ENCODE data around the gene PTPRG.

PTPRG gene

GRCh38 chr3:61730056-61730455, 168.7 kb downstream of the PTPRG start:
- Histone ChIP-seq H3K27ac (ENCODE audit: low read length) (no peak overlapping the region), H4K20me1 (ENCODE audit: insufficient read depth, low read length) (no peaks in the 10 kb centered on the region), H2AFZ (ENCODE audit: low read depth, low read length) (peak overlapping the region; percentile 9; the same call in 1 of the 2 replicates), H3K4me2 (ENCODE audit: low read length) (peak overlapping the region; percentile 40), H3K4me3 (ENCODE audit: low read length) (no peak overlapping the region), H3K27me3 (ENCODE audit: low read depth, low read length) (no peaks in the 10 kb centered on the region), H3K36me3 (replicated peaks; ENCODE audit: low read depth, low read length) (no peaks in the 10 kb centered on the region), H3K79me2 (ENCODE audit: low read length) (peaks cover 29% of the 10 kb centered on the region), H3K9me3 (ENCODE audit: insufficient read depth, low read length) (no peaks in the 10 kb centered on the region), H3K9ac (ENCODE audit: low read length) (no peak overlapping the region), H3K4me1 (ENCODE audit: low read length) (peaks cover 66% of the 10 kb centered on the region)
- no peak for TF ChIP-seq CTCF (IDR thresholded peaks at IDR 0.05; ENCODE audit: low read depth, low read length)
- no peak for TF ChIP-seq EZH2phosphoT487 (IDR thresholded peaks at IDR 0.05; ENCODE audit: low read depth)

GRCh38 chr3:61730577-61731231, 169.3 kb downstream of the PTPRG start:
- no peak overlapping the region for H3K9ac ChIP-seq (ENCODE audit: low read length)
- H4K20me1 ChIP-seq (ENCODE audit: insufficient read depth, low read length): no peaks in the 10 kb centered on the region
- H2AFZ ChIP-seq (ENCODE audit: low read depth, low read length): no peak overlapping the region
- no peaks in the 10 kb centered on the region for H3K27me3 ChIP-seq (ENCODE audit: low read depth, low read length)
- no peaks in the 10 kb centered on the region for H3K9me3 ChIP-seq (ENCODE audit: insufficient read depth, low read length)
- H3K4me3 ChIP-seq (ENCODE audit: low read length): no peak overlapping the region
- peaks cover 62% of the 10 kb centered on the region for H3K4me1 ChIP-seq (ENCODE audit: low read length)
- no peak overlapping the region for H3K27ac ChIP-seq (ENCODE audit: low read length)
- H3K4me2 ChIP-seq (ENCODE audit: low read length): peak overlapping the region; percentile 40; the same call in 1 of the 2 replicates
- H3K36me3 ChIP-seq (replicated peaks; ENCODE audit: low read depth, low read length): no peaks in the 10 kb centered on the region
- TF ChIP-seq EZH2phosphoT487 (IDR thresholded peaks at IDR 0.05; ENCODE audit: low read depth): no peak
- TF ChIP-seq CTCF (IDR thresholded peaks at IDR 0.05; ENCODE audit: low read depth, low read length): no peak
- H3K79me2 ChIP-seq (ENCODE audit: low read length): peaks cover 26% of the 10 kb centered on the region

- Histone ChIP-seq H2AFZ (ENCODE audit: low read depth, low read length) (no peak overlapping the region), H3K36me3 (replicated peaks; ENCODE audit: low read depth, low read length) (no peaks in the 10 kb centered on the region), H3K9ac (ENCODE audit: low read length) (no peak overlapping the region), H3K9me3 (ENCODE audit: insufficient read depth, low read length) (no peaks in the 10 kb centered on the region), H4K20me1 (ENCODE audit: insufficient read depth, low read length) (no peaks in the 10 kb centered on the region), H3K4me1 (ENCODE audit: low read length) (peaks cover 40% of the 10 kb centered on the region), H3K4me3 (ENCODE audit: low read length) (no peak overlapping the region), H3K4me2 (ENCODE audit: low read length) (no peak overlapping the region), H3K27ac (ENCODE audit: low read length) (no peak overlapping the region), H3K27me3 (ENCODE audit: low read depth, low read length) (no peaks in the 10 kb centered on the region), H3K79me2 (ENCODE audit: low read length) (peaks cover 14% of the 10 kb centered on the region; the same call in 1 of the 2 replicates)
- no peak for TF ChIP-seq CTCF (IDR thresholded peaks at IDR 0.05; ENCODE audit: low read depth, low read length)
- TF ChIP-seq EZH2phosphoT487 (IDR thresholded peaks at IDR 0.05; ENCODE audit: low read depth): no peak
Observed at GRCh38 chr3:61733000-61733399, 171.6 kb downstream of the PTPRG start.

- H2AFZ ChIP-seq (ENCODE audit: low read depth, low read length): no peak overlapping the region
- no peaks in the 10 kb centered on the region for H3K9me3 ChIP-seq (ENCODE audit: insufficient read depth, low read length)
- H3K9ac ChIP-seq (ENCODE audit: low read length): no peak overlapping the region
- peaks cover 9% of the 10 kb centered on the region; the same call in 1 of the 2 replicates for H3K79me2 ChIP-seq (ENCODE audit: low read length)
- no peaks in the 10 kb centered on the region for H4K20me1 ChIP-seq (ENCODE audit: insufficient read depth, low read length)
- no peaks in the 10 kb centered on the region for H3K27me3 ChIP-seq (ENCODE audit: low read depth, low read length)
- peak overlapping the region; percentile 64 for H3K4me2 ChIP-seq (ENCODE audit: low read length)
- H3K4me1 ChIP-seq (ENCODE audit: low read length): peaks cover 37% of the 10 kb centered on the region
- H3K4me3 ChIP-seq (ENCODE audit: low read length): peak overlapping the region; percentile 41; the same call in 1 of the 2 replicates
- TF ChIP-seq CTCF (IDR thresholded peaks at IDR 0.05; ENCODE audit: low read depth, low read length) (no peak), EZH2phosphoT487 (IDR thresholded peaks at IDR 0.05; ENCODE audit: low read depth) (no peak)
- H3K36me3 ChIP-seq (replicated peaks; ENCODE audit: low read depth, low read length): no peaks in the 10 kb centered on the region
- no peak overlapping the region for H3K27ac ChIP-seq (ENCODE audit: low read length)
Observed at GRCh38 chr3:61733876-61734275, 172.5 kb downstream of the PTPRG start.

Data from OCI-LY3 (cell line).